ENCODE measurements around the gene RXRA. TPM values are rescaled to one million over a fixed set of nuclear protein-coding genes. Genes with fewer than 3 reads are reported as not detected.

RXRA gene
- total and polyA plus RNA-seq, 12 donors = 5.5 to 114 (median 71.3) TPM

DNA sequence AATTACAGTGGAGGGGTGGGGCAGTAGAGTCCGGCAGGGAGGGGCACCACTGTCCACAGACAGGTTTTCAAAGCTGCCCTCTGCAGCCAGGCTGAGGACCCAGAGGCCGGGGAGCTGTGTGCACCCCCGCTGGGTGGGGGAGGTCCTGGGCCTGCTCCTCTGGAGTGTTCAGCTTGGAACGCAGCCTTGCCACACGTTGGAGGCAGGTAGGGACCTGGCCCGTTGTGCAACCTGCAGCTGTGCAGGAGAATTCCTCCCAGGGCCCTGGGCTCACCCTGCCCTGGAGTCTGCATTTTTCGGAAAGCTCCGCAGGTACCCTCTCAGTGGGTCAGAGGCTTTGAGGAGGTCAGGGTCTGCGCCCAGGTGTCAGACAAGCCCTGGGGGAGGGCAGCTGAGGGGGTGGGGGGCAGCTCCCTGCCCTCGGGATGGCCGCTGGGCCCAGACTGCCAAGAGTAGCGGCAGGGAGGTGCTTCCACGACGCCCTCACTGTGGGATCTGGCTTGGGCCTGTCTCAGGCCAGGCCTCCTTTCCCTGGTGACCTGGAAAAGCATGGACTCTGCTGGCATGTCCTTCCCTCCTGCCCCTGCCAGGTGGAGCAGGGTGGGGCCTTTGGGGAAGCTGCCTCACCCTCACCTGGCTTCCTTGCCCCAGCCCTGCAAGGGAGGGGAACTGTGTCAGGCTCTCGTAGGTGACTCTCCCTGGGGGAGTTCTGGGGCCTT, 29.5 kb downstream of the RXRA start:
- no peak overlapping the region for H3K4me3 ChIP-seq
- TF ChIP-seq, protein P1, sequence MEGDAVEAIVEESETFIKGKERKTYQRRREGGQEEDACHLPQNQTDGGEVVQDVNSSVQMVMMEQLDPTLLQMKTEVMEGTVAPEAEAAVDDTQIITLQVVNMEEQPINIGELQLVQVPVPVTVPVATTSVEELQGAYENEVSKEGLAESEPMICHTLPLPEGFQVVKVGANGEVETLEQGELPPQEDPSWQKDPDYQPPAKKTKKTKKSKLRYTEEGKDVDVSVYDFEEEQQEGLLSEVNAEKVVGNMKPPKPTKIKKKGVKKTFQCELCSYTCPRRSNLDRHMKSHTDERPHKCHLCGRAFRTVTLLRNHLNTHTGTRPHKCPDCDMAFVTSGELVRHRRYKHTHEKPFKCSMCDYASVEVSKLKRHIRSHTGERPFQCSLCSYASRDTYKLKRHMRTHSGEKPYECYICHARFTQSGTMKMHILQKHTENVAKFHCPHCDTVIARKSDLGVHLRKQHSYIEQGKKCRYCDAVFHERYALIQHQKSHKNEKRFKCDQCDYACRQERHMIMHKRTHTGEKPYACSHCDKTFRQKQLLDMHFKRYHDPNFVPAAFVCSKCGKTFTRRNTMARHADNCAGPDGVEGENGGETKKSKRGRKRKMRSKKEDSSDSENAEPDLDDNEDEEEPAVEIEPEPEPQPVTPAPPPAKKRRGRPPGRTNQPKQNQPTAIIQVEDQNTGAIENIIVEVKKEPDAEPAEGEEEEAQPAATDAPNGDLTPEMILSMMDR (IDR thresholded peaks at IDR 0.05) = no peak
- TF ChIP-seq POLR2A (IDR thresholded peaks at IDR 0.05) = no peak
- H3K4me1 ChIP-seq (replicated peaks in 1 of 2) = peaks cover 31 to 91% of the 10 kb centered on the region in 2 donors
- WGBS, 4 donors = 84 to 100% (median 86%) methylated on average over 1 to 15 of the region's 15 CpGs
- no peaks in the 10 kb centered on the region for H3K27me3 ChIP-seq
- no peak for DNase-seq
- no peaks in the 10 kb centered on the region for H3K9me3 ChIP-seq (replicated peaks in 1 of 3)
- H3K36me3 ChIP-seq (replicated peaks in 1 of 2) = no peaks in the 10 kb centered on the region
- H3K27ac ChIP-seq = peak overlapping the region in 1 of 5 donors; percentile 25
- intact Hi-C loops (cut with DNase I) = no loop called here

DNA sequence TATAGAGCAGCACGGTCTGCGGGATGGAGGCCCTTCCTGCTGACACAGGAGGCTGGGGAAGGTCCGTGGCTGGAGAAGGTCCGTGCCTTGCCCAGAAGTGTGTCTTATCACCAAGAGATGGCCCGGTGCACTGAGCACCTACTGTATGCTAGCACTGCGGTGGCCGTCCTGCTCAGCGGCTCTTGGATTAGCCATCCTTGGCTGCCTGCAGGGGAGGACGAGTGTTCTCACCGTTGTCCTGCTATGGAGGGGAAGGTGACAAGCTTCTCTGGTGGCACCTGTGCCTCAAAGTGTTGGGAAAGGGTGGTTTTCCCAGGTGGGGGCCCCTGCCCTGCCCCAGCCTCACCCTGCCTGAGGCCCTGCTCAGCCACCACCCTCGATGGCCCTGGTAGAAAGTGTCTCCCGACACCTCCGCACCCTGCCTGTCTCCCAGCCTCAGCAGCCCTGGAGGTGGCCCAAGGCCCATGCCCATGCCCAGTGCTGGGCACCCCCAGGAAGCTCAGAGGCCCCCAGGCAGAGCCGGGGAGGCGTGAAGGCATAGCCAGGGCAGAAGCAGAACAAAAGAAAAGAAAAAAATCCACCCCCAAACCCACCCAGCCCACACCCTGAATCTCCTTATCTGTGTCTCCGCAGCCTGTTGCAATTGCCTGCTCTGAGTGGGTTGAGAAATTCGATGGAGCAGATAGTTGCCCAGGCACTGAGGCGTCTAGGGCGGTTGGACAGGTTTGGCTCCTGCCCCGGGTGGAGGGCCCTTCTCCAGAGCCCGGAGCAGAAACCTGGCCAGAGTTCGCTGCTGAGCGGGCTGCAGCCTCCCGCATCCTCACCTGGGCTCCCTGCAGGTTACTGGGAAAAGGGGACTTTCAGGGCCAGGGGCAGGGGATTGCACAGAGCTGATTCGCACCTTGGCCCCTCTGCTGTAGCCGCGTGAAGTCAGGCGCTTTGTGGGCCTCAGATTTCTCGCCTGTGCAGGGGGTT, 30.5 kb downstream of the RXRA start:
- H3K4me3 ChIP-seq = no peak overlapping the region
- no peaks in the 10 kb centered on the region for H3K9me3 ChIP-seq (replicated peaks in 1 of 3)
- no peaks in the 10 kb centered on the region for H3K36me3 ChIP-seq (replicated peaks in 1 of 2)
- 77 to 80% (median 79%) methylated on average over 7 to 29 of the region's 29 CpGs for WGBS, 4 donors
- TF ChIP-seq, protein P1 (IDR thresholded peaks at IDR 0.05) = no peak
- TF ChIP-seq POLR2A (IDR thresholded peaks at IDR 0.05) = no peak
- no peaks in the 10 kb centered on the region for H3K27me3 ChIP-seq
- peak overlapping the region in 2 of 5 donors; percentile 47 to 49 for H3K27ac ChIP-seq
- DNase-seq = peak in 4 of 7 donors; percentile 58 to 76 (median 70)
- intact Hi-C loops (cut with DNase I) = no loop called here
- peaks cover 40 to 91% of the 10 kb centered on the region in 2 donors for H3K4me1 ChIP-seq (replicated peaks in 1 of 2)

DNA sequence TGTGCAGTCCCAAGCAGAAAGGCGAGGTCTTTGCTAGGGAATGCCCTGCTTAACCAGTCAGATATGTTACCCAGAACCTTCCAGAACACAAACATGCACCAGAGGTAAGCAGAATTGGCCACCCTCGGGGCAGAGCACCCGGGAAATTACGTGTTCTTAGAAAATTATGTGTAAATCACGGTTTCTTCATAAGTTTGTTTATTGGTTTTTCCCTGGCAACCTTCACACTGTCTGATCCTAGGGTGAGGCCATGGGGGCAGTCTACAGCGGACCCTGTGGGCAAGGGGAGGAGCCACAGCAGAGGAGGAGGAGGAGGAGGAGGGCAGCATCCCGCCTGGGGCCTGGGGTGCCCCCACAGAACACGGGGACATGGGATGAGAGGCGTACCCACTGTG, 31.4 kb downstream of the RXRA start:
- Histone ChIP-seq H3K27ac (peak overlapping the region in 2 of 5 donors; percentile 49 to 85), H3K9me3 (replicated peaks in 1 of 3) (no peaks in the 10 kb centered on the region), H3K4me1 (replicated peaks in 1 of 2) (peaks cover 37 to 87% of the 10 kb centered on the region in 2 donors), H3K27me3 (no peaks in the 10 kb centered on the region), H3K4me3 (no peak overlapping the region), H3K36me3 (replicated peaks in 1 of 2) (no peaks in the 10 kb centered on the region)
- intact Hi-C loops (cut with DNase I) = no loop called here
- TF ChIP-seq, protein P1 (IDR thresholded peaks at IDR 0.05) = no peak
- no peak for TF ChIP-seq POLR2A (IDR thresholded peaks at IDR 0.05)
- no peak for DNase-seq
- 78 to 85% (median 78%) methylated on average over 6 to 9 of the region's 9 CpGs for WGBS, 4 donors

DNA sequence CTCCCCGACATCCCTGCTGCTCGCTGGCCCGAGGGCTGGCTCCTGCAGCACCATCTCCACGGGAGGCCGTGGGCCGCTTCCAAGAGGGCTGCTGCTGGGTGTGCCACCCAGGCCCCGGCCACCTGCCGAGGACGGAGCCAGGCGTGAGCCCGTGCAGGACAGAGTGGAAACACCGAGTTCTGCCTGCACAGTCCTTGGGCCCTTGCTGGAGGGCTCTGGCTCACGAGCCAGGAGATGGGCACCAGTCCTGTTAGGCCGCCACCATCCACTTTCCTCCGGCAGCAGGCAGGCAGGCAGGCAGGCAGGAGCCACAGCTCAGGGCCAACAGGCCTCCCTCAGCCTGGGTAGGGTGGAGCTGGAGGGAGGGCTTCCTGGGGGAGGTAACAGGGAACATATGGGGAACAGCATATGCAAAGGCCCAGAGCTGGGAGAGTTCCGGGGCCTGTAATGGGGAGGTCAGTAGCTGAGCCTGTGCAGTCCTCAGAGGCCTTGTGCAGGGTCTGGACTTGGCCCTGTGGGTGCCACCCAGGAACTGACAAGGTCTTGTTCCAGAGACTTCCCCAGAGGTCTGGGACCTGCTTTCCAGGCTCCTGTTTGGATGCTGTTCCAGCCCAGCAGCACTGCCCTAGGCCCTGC, 31.9 kb downstream of the RXRA start:
- H3K27me3 ChIP-seq = no peaks in the 10 kb centered on the region
- no peaks in the 10 kb centered on the region for H3K36me3 ChIP-seq (replicated peaks in 1 of 2)
- intact Hi-C loops (cut with DNase I) = no loop called here
- no peak for DNase-seq
- H3K4me3 ChIP-seq = no peak overlapping the region
- H3K9me3 ChIP-seq (replicated peaks in 1 of 3) = no peaks in the 10 kb centered on the region
- peak overlapping the region in 3 of 5 donors; percentile 40 to 85 (median 49) for H3K27ac ChIP-seq
- WGBS, 4 donors = 73 to 90% (median 81%) methylated on average over 11 to 16 of the region's 16 CpGs
- TF ChIP-seq, protein P1 (IDR thresholded peaks at IDR 0.05) = no peak
- no peak for TF ChIP-seq POLR2A (IDR thresholded peaks at IDR 0.05)
- peaks cover 37 to 84% of the 10 kb centered on the region in 2 donors for H3K4me1 ChIP-seq (replicated peaks in 1 of 2)

Data from adrenal gland (tissue), 12 donors.